ENCODE data around the gene FGGY.

DNA sequence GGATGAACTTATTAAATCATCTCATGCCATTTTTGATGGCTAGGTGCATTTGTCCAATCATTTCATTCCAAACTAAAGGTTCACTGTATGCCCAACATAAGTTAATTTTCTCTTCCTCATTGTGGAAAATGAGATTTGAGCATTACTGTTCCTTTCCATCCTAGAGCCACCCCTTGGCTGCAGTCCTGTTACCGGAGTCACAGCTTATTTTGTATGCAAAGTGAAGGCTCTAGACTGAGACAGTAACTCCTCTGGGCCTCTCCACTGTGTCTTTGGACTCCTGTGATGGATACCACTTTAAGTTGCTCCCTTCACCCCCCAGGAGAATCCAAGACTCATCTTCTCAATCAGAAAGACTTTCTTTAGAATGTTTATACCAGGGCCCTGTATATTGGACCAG lies 59.7 kb downstream of the FGGY start:
- TF ChIP-seq, protein P1, sequence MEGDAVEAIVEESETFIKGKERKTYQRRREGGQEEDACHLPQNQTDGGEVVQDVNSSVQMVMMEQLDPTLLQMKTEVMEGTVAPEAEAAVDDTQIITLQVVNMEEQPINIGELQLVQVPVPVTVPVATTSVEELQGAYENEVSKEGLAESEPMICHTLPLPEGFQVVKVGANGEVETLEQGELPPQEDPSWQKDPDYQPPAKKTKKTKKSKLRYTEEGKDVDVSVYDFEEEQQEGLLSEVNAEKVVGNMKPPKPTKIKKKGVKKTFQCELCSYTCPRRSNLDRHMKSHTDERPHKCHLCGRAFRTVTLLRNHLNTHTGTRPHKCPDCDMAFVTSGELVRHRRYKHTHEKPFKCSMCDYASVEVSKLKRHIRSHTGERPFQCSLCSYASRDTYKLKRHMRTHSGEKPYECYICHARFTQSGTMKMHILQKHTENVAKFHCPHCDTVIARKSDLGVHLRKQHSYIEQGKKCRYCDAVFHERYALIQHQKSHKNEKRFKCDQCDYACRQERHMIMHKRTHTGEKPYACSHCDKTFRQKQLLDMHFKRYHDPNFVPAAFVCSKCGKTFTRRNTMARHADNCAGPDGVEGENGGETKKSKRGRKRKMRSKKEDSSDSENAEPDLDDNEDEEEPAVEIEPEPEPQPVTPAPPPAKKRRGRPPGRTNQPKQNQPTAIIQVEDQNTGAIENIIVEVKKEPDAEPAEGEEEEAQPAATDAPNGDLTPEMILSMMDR (IDR thresholded peaks at IDR 0.05; ENCODE audit: extremely low read depth in 1 of 2, insufficient read depth in 1 of 2, low read depth in 1 of 2, low read length in 2 of 2), result no peak
- TF ChIP-seq POLR2A (IDR thresholded peaks at IDR 0.05; ENCODE audit: low read depth, low read length), result no peak
- no peak for TF ChIP-seq FOS (IDR thresholded peaks at IDR 0.05; ENCODE audit: borderline replicate concordance, insufficient read depth, low read length)
- TF ChIP-seq GATA2 (IDR thresholded peaks at IDR 0.05; ENCODE audit: insufficient read depth, insufficient read length, low read depth, low read length), result no peak
- no peak for TF ChIP-seq EZH2 (IDR thresholded peaks at IDR 0.05; ENCODE audit: borderline replicate concordance, low read depth, low read length, severe bottlenecking)
- TF ChIP-seq POLR2AphosphoS5 (IDR thresholded peaks at IDR 0.05; ENCODE audit: insufficient read depth, low read depth, low read length), result no peak
- TF ChIP-seq, protein P2, sequence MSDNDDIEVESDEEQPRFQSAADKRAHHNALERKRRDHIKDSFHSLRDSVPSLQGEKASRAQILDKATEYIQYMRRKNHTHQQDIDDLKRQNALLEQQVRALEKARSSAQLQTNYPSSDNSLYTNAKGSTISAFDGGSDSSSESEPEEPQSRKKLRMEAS (IDR thresholded peaks at IDR 0.05; ENCODE audit: insufficient read depth, insufficient read length), result no peak

All from endothelial cell of umbilical vein (primary cell).